ENCODE measurements around the gene CFAP299.

DNA sequence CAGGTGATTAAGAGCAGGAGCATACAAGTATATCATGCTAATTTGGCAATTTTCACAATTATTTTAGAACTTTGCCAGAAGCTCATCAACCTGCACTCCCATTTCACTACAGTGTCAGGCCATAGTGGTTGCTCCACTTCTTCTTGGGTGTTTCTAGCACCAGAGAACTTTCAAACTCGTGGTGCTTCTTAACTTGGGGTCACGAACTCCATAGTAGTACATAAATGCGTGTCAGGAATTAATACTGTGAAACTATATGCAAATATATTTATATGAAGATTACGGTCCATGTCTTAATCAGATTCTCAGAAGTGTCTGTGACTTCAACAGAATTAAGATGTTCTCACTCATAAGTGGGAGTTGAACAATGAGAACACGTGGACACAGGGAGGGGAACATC, 440.6 kb downstream of the CFAP299 start:
- no peak for TF ChIP-seq YY1 (IDR thresholded peaks at IDR 0.05; ENCODE audit: insufficient read depth, insufficient read length)
- TF ChIP-seq ZNF274 (IDR thresholded peaks at IDR 0.05; ENCODE audit: low read depth, low read length), result no peak
